PC-9 (cell line): ENCODE data around the gene LRRC4B. TPM values are rescaled to one million over a fixed set of nuclear protein-coding genes. Genes with fewer than 3 reads are reported as not detected.

ENCODE experiments used
- BruUV-seq: library from RNA; stranded (reverse); fragments of 400-500 nt; replicated peaks from 2 replicates; lab custom pipeline; 2021; lab: Mats Ljungman, UMichigan
- CTCF ChIA-PET: fragments of 300-600 bp; sonication (Branson Sonifier 250); formaldehyde crosslinking; loops from one replicate; lab custom pipeline; 2022; ENCODE audit warnings: antibody characterized with exemption; lab: Charles Lee
- POLR2A ChIA-PET: fragments of 300-600 bp; sonication (Branson Sonifier 250); formaldehyde crosslinking; loops from one replicate; lab custom pipeline; 2022; ENCODE audit warnings: antibody characterized with exemption; ENCODE audit not compliant: unreplicated experiment; lab: Charles Lee
- DNase-seq, 2 experiments: peaks; one replicate each; pipeline versions ENCODE4 v3.0.0 to v3.0.0-alpha.2; 2015 to 2022; ENCODE audit warnings: mixed read lengths in 1 of 2
- H2AFZ ChIP-seq: fragments of 200-600 bp; sonication (generic); 2 replicates; pipeline ENCODE4 v1.8.1; 2017; ENCODE audit warnings: antibody characterized with exemption
- H3F3A ChIP-seq: fragments of 200-600 bp; sonication (generic); 2 replicates; pipeline ENCODE4 v1.8.1; 2017; ENCODE audit warnings: antibody characterized with exemption, mild to moderate bottlenecking, low read depth; ENCODE audit not compliant: insufficient read depth
- H3K27ac ChIP-seq: fragments of 200-600 bp; sonication (generic); 2 replicates; pipeline ENCODE4 v1.6.1; 2016; ENCODE audit warnings: mixed run types
- H3K27me3 ChIP-seq: fragments of 200-600 bp; sonication (generic); 2 replicates; pipeline ENCODE4 v1.6.1; 2016; ENCODE audit warnings: low read depth, mixed run types; ENCODE audit not compliant: insufficient read depth
- H3K36me3 ChIP-seq: fragments of 200-600 bp; sonication (generic); 2 replicates; pipeline ENCODE4 v1.6.1; 2016; ENCODE audit warnings: low read depth, mixed run types
- H3K4me1 ChIP-seq: fragments of 200-600 bp; sonication (generic); replicated peaks from 2 replicates; pipeline ENCODE4 v1.6.1; 2016; ENCODE audit warnings: mixed run types; ENCODE audit not compliant: insufficient read depth
- H3K4me2 ChIP-seq: fragments of 200-600 bp; sonication (generic); 2 replicates; pipeline ENCODE4 v1.6.1; 2017; ENCODE audit warnings: mixed run types
- H3K4me3 ChIP-seq: fragments of 200-600 bp; sonication (generic); 2 replicates; pipeline ENCODE4 v1.6.1; 2016; ENCODE audit warnings: mixed run types
- H3K79me2 ChIP-seq: fragments of 200-600 bp; sonication (generic); 2 replicates; pipeline ENCODE4 v1.6.1; 2017; ENCODE audit warnings: low read depth, mixed run types
- H3K9me2 ChIP-seq: fragments of 200-600 bp; sonication (generic); 2 replicates; pipeline ENCODE4 v1.8.1; 2017; ENCODE audit warnings: mild to moderate bottlenecking; ENCODE audit not compliant: insufficient read depth
- H3K9me3 ChIP-seq: fragments of 200-600 bp; sonication (generic); 2 replicates; pipeline ENCODE4 v1.8.1; 2016; ENCODE audit warnings: low read depth; ENCODE audit not compliant: insufficient read depth
- H4K20me1 ChIP-seq: fragments of 200-600 bp; sonication (generic); 2 replicates; pipeline ENCODE4 v1.8.1; 2017; ENCODE audit not compliant: insufficient read depth
- CTCF ChIP-seq: fragments of 200-600 bp; sonication (generic); conservative IDR thresholded peaks from 2 replicates; pipeline ENCODE4 v1.6.1; 2017; ENCODE audit warnings: mixed run types, antibody characterized with exemption, mild to moderate bottlenecking, moderate library complexity
- EZH2 ChIP-seq: fragments of 200-600 bp; sonication (generic); IDR thresholded peaks from 2 replicates; pipeline ENCODE4 v1.8.0; 2017; ENCODE audit warnings: antibody characterized with exemption, low read depth
- intact Hi-C: fragments of 100-400 bp; cut with micrococcal nuclease; formaldehyde crosslinking; loops from one replicate; pipeline ENCODE4 v1.10.0; 2022; ENCODE audit not compliant: unreplicated experiment
- total RNA-seq: library from RNA; stranded (reverse); gene quantifications from 2 replicates; pipeline ENCODE4 v1.2.3, GENCODE V29; 2021

Gene LRRC4B
- total RNA-seq, 1 experiment from 2014 or later, result not detected

GRCh38 chr19:50547385-50548190, 20.6 kb downstream of the LRRC4B start:
- no peaks in the 10 kb centered on the region for H3K36me3 ChIP-seq
- POLR2A ChIA-PET, result no interaction called here
- H4K20me1 ChIP-seq, result no peaks in the 10 kb centered on the region
- H3K27ac ChIP-seq, result no peak overlapping the region
- H3K4me2 ChIP-seq, result no peak overlapping the region
- intact Hi-C loops, result no loop called here
- H3K27me3 ChIP-seq, result peaks cover 79% of the 10 kb centered on the region
- H3K4me3 ChIP-seq, result no peak overlapping the region
- TF ChIP-seq CTCF (no peak), EZH2 (no peak)
- CTCF ChIA-PET, result no interaction called here
- H3K79me2 ChIP-seq, result no peaks in the 10 kb centered on the region
- no TSS peak for BruUV-seq
- no peaks in the 10 kb centered on the region for H3K4me1 ChIP-seq
- H2AFZ ChIP-seq, result no peak overlapping the region
- H3K9me3 ChIP-seq, result no peaks in the 10 kb centered on the region
- no peak for DNase-seq
- no peaks in the 10 kb centered on the region for H3F3A ChIP-seq
- no peaks in the 10 kb centered on the region for H3K9me2 ChIP-seq

- no peak for TF ChIP-seq EZH2
- TF ChIP-seq CTCF, result no peak
- H3K27me3 ChIP-seq, result peaks cover 75% of the 10 kb centered on the region
- intact Hi-C loops, result no loop called here
- no peaks in the 10 kb centered on the region for H3K79me2 ChIP-seq
- no TSS peak for BruUV-seq
- ChIA-PET POLR2A (no interaction called here), CTCF (no interaction called here)
- no peak for DNase-seq
- no peaks in the 10 kb centered on the region for H4K20me1 ChIP-seq
- H3K4me1 ChIP-seq, result no peaks in the 10 kb centered on the region
- H3K36me3 ChIP-seq, result no peaks in the 10 kb centered on the region
- no peaks in the 10 kb centered on the region for H3K9me3 ChIP-seq
- no peak overlapping the region for H2AFZ ChIP-seq
- no peak overlapping the region for H3K4me2 ChIP-seq
- H3F3A ChIP-seq, result no peaks in the 10 kb centered on the region
- no peak overlapping the region for H3K4me3 ChIP-seq
- H3K9me2 ChIP-seq, result no peaks in the 10 kb centered on the region
- H3K27ac ChIP-seq, result no peak overlapping the region
Measured at GRCh38 chr19:50546527-50547221, 21.6 kb downstream of the LRRC4B start.

- H3K4me1 ChIP-seq, result no peaks in the 10 kb centered on the region
Measured at GRCh38 chr19:50542943-50543342, 25.3 kb downstream of the LRRC4B start.

More at GRCh38 chr19:50542943-50543342, 25.3 kb downstream of the LRRC4B start:
- Histone ChIP-seq H3K9me3 (no peaks in the 10 kb centered on the region), H4K20me1 (no peaks in the 10 kb centered on the region), H3K27me3 (peaks cover 57% of the 10 kb centered on the region), H2AFZ (no peak overlapping the region), H3K4me3 (no peak overlapping the region), H3K9me2 (no peaks in the 10 kb centered on the region), H3K27ac (no peak overlapping the region), H3K36me3 (no peaks in the 10 kb centered on the region), H3K4me2 (no peak overlapping the region), H3K79me2 (no peaks in the 10 kb centered on the region), H3F3A (no peaks in the 10 kb centered on the region)
- ChIA-PET CTCF (no interaction called here), POLR2A (no interaction called here)
- BruUV-seq, result no TSS peak
- TF ChIP-seq EZH2 (no peak), CTCF (no peak)
- intact Hi-C loops, result no loop called here
- DNase-seq, result no peak
